ENCODE results near the gene KRTAP15-1. TPM values are rescaled to one million over a fixed set of nuclear protein-coding genes. Genes with fewer than 3 reads are reported as not detected.
A peak's percentile ranks its signal among the peaks of the same experiment; 100 is the strongest.

The KRTAP15-1 gene
- total and polyA plus RNA-seq, 8 donors, result not detected

DNA sequence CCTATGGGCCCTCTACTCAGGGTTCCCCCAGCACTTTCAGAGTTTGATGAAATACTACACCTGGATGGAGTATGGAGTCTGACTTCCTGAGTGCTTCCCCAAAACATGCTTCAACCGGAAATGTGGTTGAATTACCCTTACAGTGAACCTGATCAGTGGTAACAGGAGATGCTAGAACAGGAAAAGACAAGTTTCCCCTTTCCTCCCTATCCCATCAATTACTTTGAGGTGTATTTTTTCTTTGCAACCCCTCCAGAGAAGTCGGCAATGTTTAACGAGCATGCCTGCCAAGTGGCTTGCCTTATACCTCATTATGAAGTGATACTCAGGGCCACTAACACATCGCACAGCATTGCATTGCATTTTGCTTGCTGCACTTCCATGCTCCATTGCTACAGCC is 7.0 kb downstream of the KRTAP15-1 start:
- TF ChIP-seq, protein P1, sequence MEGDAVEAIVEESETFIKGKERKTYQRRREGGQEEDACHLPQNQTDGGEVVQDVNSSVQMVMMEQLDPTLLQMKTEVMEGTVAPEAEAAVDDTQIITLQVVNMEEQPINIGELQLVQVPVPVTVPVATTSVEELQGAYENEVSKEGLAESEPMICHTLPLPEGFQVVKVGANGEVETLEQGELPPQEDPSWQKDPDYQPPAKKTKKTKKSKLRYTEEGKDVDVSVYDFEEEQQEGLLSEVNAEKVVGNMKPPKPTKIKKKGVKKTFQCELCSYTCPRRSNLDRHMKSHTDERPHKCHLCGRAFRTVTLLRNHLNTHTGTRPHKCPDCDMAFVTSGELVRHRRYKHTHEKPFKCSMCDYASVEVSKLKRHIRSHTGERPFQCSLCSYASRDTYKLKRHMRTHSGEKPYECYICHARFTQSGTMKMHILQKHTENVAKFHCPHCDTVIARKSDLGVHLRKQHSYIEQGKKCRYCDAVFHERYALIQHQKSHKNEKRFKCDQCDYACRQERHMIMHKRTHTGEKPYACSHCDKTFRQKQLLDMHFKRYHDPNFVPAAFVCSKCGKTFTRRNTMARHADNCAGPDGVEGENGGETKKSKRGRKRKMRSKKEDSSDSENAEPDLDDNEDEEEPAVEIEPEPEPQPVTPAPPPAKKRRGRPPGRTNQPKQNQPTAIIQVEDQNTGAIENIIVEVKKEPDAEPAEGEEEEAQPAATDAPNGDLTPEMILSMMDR (IDR thresholded peaks at IDR 0.05), result no peak
- no peak for TF ChIP-seq POLR2AphosphoS5 (IDR thresholded peaks at IDR 0.05)
- no peak for TF ChIP-seq POLR2A (IDR thresholded peaks at IDR 0.05)
- no peak for TF ChIP-seq EP300 (IDR thresholded peaks at IDR 0.05)
- no peak overlapping the region for H3K4me3 ChIP-seq
- 30 to 78% (median 53%) methylated on average over 4 of the region's 4 CpGs for WGBS, 5 donors
- intact Hi-C loops (cut with DNase I; ENCODE audit: low total_unique reads), result no loop called here
- H3K36me3 ChIP-seq, result no peaks in the 10 kb centered on the region
- no peak for DNase-seq
- no peaks in the 10 kb centered on the region for H3K4me1 ChIP-seq
- H3K9me3 ChIP-seq, result no peaks in the 10 kb centered on the region
- H3K27ac ChIP-seq, result no peak overlapping the region
- H3K27me3 ChIP-seq, result no peaks in the 10 kb centered on the region

DNA sequence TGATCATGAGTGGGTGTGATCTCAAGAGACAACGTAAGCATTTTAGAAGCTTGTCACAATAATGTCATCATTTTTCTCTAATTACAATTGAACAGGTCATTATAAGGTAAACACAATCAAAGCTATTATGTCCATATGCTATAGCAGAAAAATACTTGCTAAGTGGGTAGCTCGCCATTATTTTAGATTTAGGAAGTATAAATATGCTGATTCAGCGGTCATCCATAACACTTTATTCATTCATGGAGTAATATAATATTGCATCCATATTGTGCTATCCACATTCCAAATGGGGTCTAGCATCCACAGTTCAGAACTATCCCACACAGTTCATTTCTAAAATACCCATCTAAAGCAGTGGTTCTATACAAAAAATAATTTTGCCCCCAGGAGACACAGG is 8.4 kb downstream of the KRTAP15-1 start:
- DNase-seq, result no peak
- Histone ChIP-seq H3K4me3 (no peak overlapping the region), H3K27me3 (no peaks in the 10 kb centered on the region), H3K9me3 (no peaks in the 10 kb centered on the region), H3K36me3 (no peaks in the 10 kb centered on the region), H3K4me1 (no peaks in the 10 kb centered on the region), H3K27ac (no peak overlapping the region)
- intact Hi-C loops (cut with DNase I; ENCODE audit: low total_unique reads), result no loop called here
- 77 to 90% (median 85%) methylated on average over 3 of the region's 3 CpGs for WGBS, 5 donors
- TF ChIP-seq, protein P1 (IDR thresholded peaks at IDR 0.05), result no peak
- no peak for TF ChIP-seq POLR2A (IDR thresholded peaks at IDR 0.05)
- no peak for TF ChIP-seq POLR2AphosphoS5 (IDR thresholded peaks at IDR 0.05)
- TF ChIP-seq EP300 (IDR thresholded peaks at IDR 0.05), result no peak

DNA sequence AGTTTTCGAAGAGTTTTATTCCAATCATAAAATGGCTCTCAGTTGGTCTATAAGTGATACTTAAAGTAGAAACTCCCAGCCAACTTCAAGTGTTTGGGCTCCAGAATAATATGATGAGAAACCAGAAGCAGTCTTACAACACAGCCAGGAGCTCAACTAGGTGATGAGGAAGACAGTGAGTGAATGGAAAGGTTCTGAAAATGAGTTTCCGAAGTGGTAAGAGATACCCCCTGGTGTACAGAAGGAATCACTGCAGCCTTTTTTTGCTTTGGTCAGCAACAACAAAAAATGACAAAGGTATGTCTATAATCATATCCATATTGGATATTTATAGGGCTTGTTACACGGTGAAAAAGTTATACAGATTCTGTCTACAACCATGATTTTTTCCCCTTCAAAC is 23.6 kb downstream of the KRTAP15-1 start:
- Histone ChIP-seq H3K4me3 (no peak overlapping the region), H3K4me1 (no peaks in the 10 kb centered on the region), H3K27me3 (no peaks in the 10 kb centered on the region), H3K36me3 (no peaks in the 10 kb centered on the region), H3K9me3 (no peaks in the 10 kb centered on the region), H3K27ac (no peak overlapping the region)
- DNase-seq, result no peak
- 34 to 70% (median 56%) methylated on average over 3 of the region's 3 CpGs for WGBS, 5 donors
- intact Hi-C loops (cut with DNase I; ENCODE audit: low total_unique reads), result no loop called here
- no peak for TF ChIP-seq POLR2A (IDR thresholded peaks at IDR 0.05)
- TF ChIP-seq, protein P1 (IDR thresholded peaks at IDR 0.05), result peak in 1 of 7 experiments; percentile 22

DNA sequence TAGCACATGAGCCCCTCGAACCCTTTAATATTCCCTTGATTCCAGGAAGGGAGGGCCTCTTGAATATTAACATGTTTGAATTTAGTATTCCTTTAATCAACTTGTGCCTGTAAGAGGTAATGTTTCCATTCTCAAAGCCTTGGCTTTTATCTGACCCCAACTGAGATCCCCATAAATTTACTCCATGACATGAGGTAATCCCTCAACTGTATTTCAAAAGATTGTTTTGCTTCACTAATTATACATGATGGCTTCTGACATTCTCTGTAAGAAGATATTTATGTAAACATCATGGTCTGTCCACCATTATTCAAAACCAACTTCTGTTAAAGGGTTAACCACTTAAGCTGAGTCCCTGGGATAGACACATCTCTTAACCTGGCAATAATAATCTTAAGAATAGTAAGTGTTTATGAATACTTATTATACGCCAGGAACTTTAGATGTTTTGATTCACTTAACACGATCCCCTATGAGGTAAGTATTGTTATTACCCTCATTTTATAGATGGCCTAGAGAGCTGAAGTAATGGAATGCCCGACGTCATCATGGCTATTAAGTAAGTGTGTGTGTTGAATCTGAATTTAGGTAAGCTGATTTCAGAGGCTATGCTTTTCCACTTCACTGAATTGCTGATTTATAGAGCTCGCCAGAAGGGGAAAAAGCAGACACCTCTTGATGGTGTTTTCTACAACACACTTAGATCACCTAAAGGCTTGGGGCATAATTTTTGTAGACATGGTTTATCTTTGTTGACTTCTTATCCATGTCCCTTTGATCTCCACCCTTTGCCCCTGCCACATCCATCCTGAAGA is 29.0 kb downstream of the KRTAP15-1 start:
- intact Hi-C loops (cut with DNase I; ENCODE audit: low total_unique reads), result no loop called here
- Histone ChIP-seq H3K9me3 (no peaks in the 10 kb centered on the region), H3K27ac (no peak overlapping the region), H3K36me3 (no peaks in the 10 kb centered on the region), H3K4me3 (no peak overlapping the region), H3K27me3 (no peaks in the 10 kb centered on the region), H3K4me1 (no peaks in the 10 kb centered on the region)
- 43 to 60% (median 53%) methylated on average over 6 of the region's 6 CpGs for WGBS, 5 donors
- DNase-seq, result no peak
- TF ChIP-seq EP300 (IDR thresholded peaks at IDR 0.05) (no peak), POLR2AphosphoS5 (IDR thresholded peaks at IDR 0.05) (no peak), POLR2A (IDR thresholded peaks at IDR 0.05) (no peak)
- TF ChIP-seq, protein P1 (IDR thresholded peaks at IDR 0.05), result no peak

Measured in stomach (tissue), 9 donors.